ENCODE measurements around the gene RHOG. TPM values are rescaled to one million over a fixed set of nuclear protein-coding genes. Genes with fewer than 3 reads are reported as not detected.

Gene RHOG
- polyA plus RNA-seq, 1 donor from 2014 or later, result not detected

- no peak for TF ChIP-seq POLR2AphosphoS5 (IDR thresholded peaks at IDR 0.05)
- TF ChIP-seq TAF1 (IDR thresholded peaks at IDR 0.05; ENCODE audit: low read depth), result no peak
- no peak for TF ChIP-seq EP300 (conservative IDR thresholded peaks at IDR 0.05; ENCODE audit: poor library complexity, severe bottlenecking)
- no peak for TF ChIP-seq EZH2 (IDR thresholded peaks at IDR 0.05; ENCODE audit: borderline replicate concordance, insufficient read depth, low read length, poor library complexity, severe bottlenecking)
- TF ChIP-seq MXI1 (conservative IDR thresholded peaks at IDR 0.05; ENCODE audit: poor library complexity, severe bottlenecking), result peak; percentile 60
- peak; percentile 39 for TF ChIP-seq RAD21 (conservative IDR thresholded peaks at IDR 0.05)
- TF ChIP-seq CTCF (IDR thresholded peaks at IDR 0.05; ENCODE audit: poor library complexity, severe bottlenecking), result peak; percentile 68
- peak; percentile 61 for TF ChIP-seq SMC3 (conservative IDR thresholded peaks at IDR 0.05; ENCODE audit: poor library complexity)
- TF ChIP-seq REST (IDR thresholded peaks at IDR 0.05; ENCODE audit: borderline replicate concordance), result no peak
- Histone ChIP-seq H3K4me2 (ENCODE audit: low read length) (no peak overlapping the region), H3K79me2 (replicated peaks; ENCODE audit: insufficient read depth, low read length) (no peaks in the 10 kb centered on the region), H3K9me2 (ENCODE audit: insufficient read depth, low read length) (no peaks in the 10 kb centered on the region), H3K27ac (ENCODE audit: low read length) (no peak overlapping the region), H3K9me3 (ENCODE audit: low read length) (no peaks in the 10 kb centered on the region), H2AFZ (ENCODE audit: low read depth, low read length) (peak overlapping the region; percentile 27), H3F3A (ENCODE audit: insufficient read depth, low read length, poor library complexity, severe bottlenecking) (no peaks in the 10 kb centered on the region), H3K27me3 (ENCODE audit: insufficient read depth, low read depth, low read length) (no peaks in the 10 kb centered on the region), H3K9ac (ENCODE audit: low read length) (peak overlapping the region; percentile 57), H3K4me3 (ENCODE audit: low read length) (peak overlapping the region; percentile 65), H3K36me3 (ENCODE audit: insufficient read depth, low read length) (no peaks in the 10 kb centered on the region), H4K20me1 (ENCODE audit: insufficient read depth) (no peaks in the 10 kb centered on the region)
These were observed 929 bp upstream of the RHOG start for GRCh38 chr11:3841426-3842350.

- Histone ChIP-seq H2AFZ (ENCODE audit: low read depth, low read length) (no peak overlapping the region), H4K20me1 (ENCODE audit: insufficient read depth) (no peaks in the 10 kb centered on the region), H3K27me3 (ENCODE audit: insufficient read depth, low read depth, low read length) (no peaks in the 10 kb centered on the region), H3F3A (ENCODE audit: insufficient read depth, low read length, poor library complexity, severe bottlenecking) (no peaks in the 10 kb centered on the region), H3K9me2 (ENCODE audit: insufficient read depth, low read length) (no peaks in the 10 kb centered on the region), H3K9me3 (ENCODE audit: low read length) (no peaks in the 10 kb centered on the region), H3K36me3 (ENCODE audit: insufficient read depth, low read length) (no peaks in the 10 kb centered on the region), H3K4me3 (ENCODE audit: low read length) (peak overlapping the region; percentile 65), H3K27ac (ENCODE audit: low read length) (no peak overlapping the region), H3K4me2 (ENCODE audit: low read length) (no peak overlapping the region), H3K79me2 (replicated peaks; ENCODE audit: insufficient read depth, low read length) (no peaks in the 10 kb centered on the region), H3K9ac (ENCODE audit: low read length) (peak overlapping the region; percentile 57)
- TF ChIP-seq MXI1 (conservative IDR thresholded peaks at IDR 0.05; ENCODE audit: poor library complexity, severe bottlenecking), result no peak
- TF ChIP-seq REST (IDR thresholded peaks at IDR 0.05; ENCODE audit: borderline replicate concordance), result no peak
- TF ChIP-seq EP300 (conservative IDR thresholded peaks at IDR 0.05; ENCODE audit: poor library complexity, severe bottlenecking), result no peak
- no peak for TF ChIP-seq EZH2 (IDR thresholded peaks at IDR 0.05; ENCODE audit: borderline replicate concordance, insufficient read depth, low read length, poor library complexity, severe bottlenecking)
- no peak for TF ChIP-seq TAF1 (IDR thresholded peaks at IDR 0.05; ENCODE audit: low read depth)
- TF ChIP-seq POLR2AphosphoS5 (IDR thresholded peaks at IDR 0.05), result no peak
- TF ChIP-seq RAD21 (conservative IDR thresholded peaks at IDR 0.05), result no peak
- TF ChIP-seq CTCF (IDR thresholded peaks at IDR 0.05; ENCODE audit: poor library complexity, severe bottlenecking), result no peak
- no peak for TF ChIP-seq SMC3 (conservative IDR thresholded peaks at IDR 0.05; ENCODE audit: poor library complexity)
These were observed 522 bp downstream of the RHOG start for GRCh38 chr11:3840004-3840869.
